Hepatocyte (in vitro differentiated cells): ENCODE measurements around the gene NAV2. TPM values are rescaled to one million over a fixed set of nuclear protein-coding genes. Genes with fewer than 3 reads are reported as not detected.
A peak's percentile ranks its signal among the peaks of the same experiment; 100 is the strongest.

Experiments used
- DNase-seq: peaks from one replicate; pipeline ENCODE4 v3.0.0-alpha.2; 2016; ENCODE audit warnings: low spot score
- H2AFZ ChIP-seq: fragments of 200-600 bp; sonication (generic); 2 replicates; pipeline ENCODE4 v1.6.0; 2016; ENCODE audit warnings: antibody characterized with exemption, mild to moderate bottlenecking
- H3K27ac ChIP-seq: fragments of 200-600 bp; sonication (generic); 2 replicates; pipeline ENCODE4 v1.5.1; 2016; ENCODE audit warnings: mild to moderate bottlenecking
- H3K27me3 ChIP-seq: fragments of 200-600 bp; sonication (generic); 2 replicates; pipeline ENCODE4 v1.6.1; 2016
- H3K36me3 ChIP-seq: fragments of 200-600 bp; sonication (generic); replicated peaks from 2 replicates; pipeline ENCODE4 v1.5.1; 2016; ENCODE audit warnings: low read depth; ENCODE audit not compliant: insufficient read depth
- H3K4me1 ChIP-seq: fragments of 200-600 bp; sonication (generic); 2 replicates; pipeline ENCODE4 v1.5.1; 2016; ENCODE audit warnings: mild to moderate bottlenecking, moderate library complexity; ENCODE audit not compliant: insufficient read depth
- H3K4me2 ChIP-seq: fragments of 200-600 bp; sonication (generic); 2 replicates; pipeline ENCODE4 v1.6.0; 2016
- H3K4me3 ChIP-seq: fragments of 200-600 bp; sonication (generic); 2 replicates; pipeline ENCODE4 v1.5.1; 2016; ENCODE audit warnings: mild to moderate bottlenecking
- H3K79me2 ChIP-seq: fragments of 200-600 bp; sonication (generic); 2 replicates; pipeline ENCODE4 v1.6.0; 2017; ENCODE audit warnings: mild to moderate bottlenecking
- H3K9me2 ChIP-seq: fragments of 200-600 bp; sonication (generic); replicated peaks from 2 replicates; pipeline ENCODE4 v1.6.0; 2017; ENCODE audit warnings: mild to moderate bottlenecking; ENCODE audit not compliant: insufficient read depth
- H3K9me3 ChIP-seq: fragments of 200-600 bp; sonication (generic); 2 replicates; pipeline ENCODE4 v1.5.1; 2016; ENCODE audit warnings: low read depth, mild to moderate bottlenecking
- H4K20me1 ChIP-seq: fragments of 200-600 bp; sonication (generic); 2 replicates; pipeline ENCODE4 v1.6.0; 2016; ENCODE audit warnings: mild to moderate bottlenecking; ENCODE audit not compliant: insufficient read depth, poor library complexity, severe bottlenecking
- EZH2 ChIP-seq: fragments of 200-600 bp; sonication (generic); IDR thresholded peaks from 2 replicates; pipeline ENCODE4 v1.6.1; 2016; ENCODE audit warnings: antibody characterized with exemption, mild to moderate bottlenecking, borderline replicate concordance
- EZH2phosphoT487 ChIP-seq: fragments of 200-600 bp; sonication (generic); IDR thresholded peaks from one replicate; pipeline ENCODE4 v1.6.1; 2018; ENCODE audit warnings: antibody characterized with exemption, mild to moderate bottlenecking, low read depth, moderate library complexity; ENCODE audit not compliant: unreplicated experiment, severe bottlenecking
- WGBS: methylation state at CpG from one replicate; pipeline ENCODE4 v1.1.6; 2016; ENCODE audit warnings: low lambda C conversion rate; ENCODE audit errors: missing lambda C conversion rate; 5-methylcytosine and 5-hydroxymethylcytosine counted together
- polyA plus RNA-seq: library from polyadenylated mRNA; unstranded; fragments of >200 nt; fragmentation: Nextera tagmentation; extraction: Ambion mirVana; gene quantifications from 2 replicates; pipeline ENCODE4 v1.2.1, GENCODE V29; 2016
- total RNA-seq: library from RNA; depleted of rRNA; stranded (reverse); fragments of >200 nt; gene quantifications from 2 replicates; pipeline ENCODE4 v1.2.3, GENCODE V29; 2014
- TF ChIP-seq, protein P1 (sequence below): fragments of 200-600 bp; sonication (generic); IDR thresholded peaks from 2 replicates; pipeline ENCODE4 v1.5.1; 2016; ENCODE audit warnings: antibody characterized with exemption, mild to moderate bottlenecking; ENCODE audit not compliant: poor library complexity

The NAV2 gene
- total and polyA plus RNA-seq, 2 experiments from 2014 or later, result 23.7 to 30.8 TPM

DNA sequence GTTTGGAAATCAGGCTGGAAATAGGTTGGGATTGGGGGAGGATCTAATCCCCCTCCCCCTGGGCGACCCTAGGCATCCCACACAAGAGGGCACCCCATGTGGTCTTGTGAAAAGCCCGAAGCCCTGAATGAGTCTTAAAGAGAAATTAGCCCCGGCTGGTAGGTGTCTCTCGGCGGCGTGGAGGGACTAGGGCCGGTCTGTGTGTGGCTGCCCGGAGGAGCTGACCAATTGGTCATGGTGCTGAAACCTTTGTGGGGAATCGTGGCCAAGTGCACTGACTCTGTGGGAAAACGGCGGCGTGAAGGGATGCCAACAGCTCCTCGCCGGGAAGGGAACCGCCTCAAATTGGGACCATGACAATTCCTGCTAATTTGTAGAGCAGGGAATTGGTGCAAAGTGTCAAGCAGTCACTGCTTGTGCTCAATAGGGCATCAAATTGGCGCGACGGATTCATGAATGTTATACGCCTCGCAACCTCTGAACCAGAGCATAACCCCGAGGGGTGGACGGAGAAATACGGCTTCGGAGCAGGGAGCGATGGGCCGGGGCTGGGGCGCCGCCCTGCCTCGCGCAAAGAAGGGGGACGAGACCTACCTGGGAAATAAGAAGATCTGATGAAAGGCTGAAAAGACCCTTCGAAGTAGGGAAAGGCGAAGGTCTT is 446.1 kb downstream of the NAV2 start:
- peaks cover 99% of the 10 kb centered on the region for H3K27me3 ChIP-seq

DNA sequence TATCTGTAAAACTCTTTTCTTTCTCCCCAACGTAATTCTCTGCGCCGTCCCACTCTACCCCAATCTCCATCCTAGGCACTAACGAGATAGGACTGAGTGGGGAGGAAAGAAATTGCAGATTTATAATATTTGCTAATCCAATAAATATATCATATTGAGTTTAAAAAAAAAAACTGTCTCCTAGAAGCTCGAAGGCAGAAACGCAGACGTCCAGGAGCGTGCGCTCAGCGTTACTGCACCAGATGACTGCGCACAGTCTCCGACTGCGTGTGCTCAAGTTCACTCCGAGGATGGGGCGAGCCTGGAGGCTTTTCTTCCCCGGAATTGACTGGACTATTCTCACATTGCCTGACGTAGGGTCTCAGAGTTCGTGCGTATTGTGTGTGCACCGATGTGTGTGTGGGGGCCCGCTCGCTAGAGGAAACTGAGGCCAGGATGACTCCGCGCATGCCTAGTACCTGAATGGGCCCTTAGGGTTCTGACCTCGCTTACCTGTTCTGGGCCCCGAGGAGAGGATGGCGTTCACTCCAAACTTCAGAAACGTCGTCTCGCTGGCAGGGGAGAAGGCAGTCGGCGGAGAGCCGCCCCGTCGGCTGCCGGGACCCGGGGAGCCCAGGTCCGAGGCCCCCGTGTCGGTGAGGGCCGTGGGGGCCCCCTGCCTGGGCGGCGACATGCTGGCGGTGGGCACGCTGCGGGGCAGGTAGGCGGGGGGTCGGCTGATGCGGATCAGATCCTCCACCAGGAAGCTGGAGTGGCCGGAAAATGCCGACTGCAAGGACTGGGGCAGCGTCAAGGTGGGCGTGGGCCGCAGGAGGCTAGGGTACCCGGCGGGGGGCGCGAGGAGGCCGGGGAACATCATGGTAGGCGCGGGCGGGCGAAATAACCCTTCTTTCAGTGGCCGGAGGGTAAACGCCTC is 447.1 kb downstream of the NAV2 start:
- Histone ChIP-seq H3K79me2 (no peaks in the 10 kb centered on the region), H3K4me1 (peaks cover 10% of the 10 kb centered on the region), H2AFZ (no peak overlapping the region), H3K27me3 (peaks cover 99% of the 10 kb centered on the region), H3K9me3 (no peaks in the 10 kb centered on the region), H3K36me3 (no peaks in the 10 kb centered on the region), H3K4me2 (no peak overlapping the region), H3K27ac (no peak overlapping the region), H3K4me3 (no peak overlapping the region), H4K20me1 (no peaks in the 10 kb centered on the region), H3K9me2 (no peaks in the 10 kb centered on the region)
- DNase-seq, result no peak
- TF ChIP-seq EZH2, result no peak
- TF ChIP-seq, protein P1, sequence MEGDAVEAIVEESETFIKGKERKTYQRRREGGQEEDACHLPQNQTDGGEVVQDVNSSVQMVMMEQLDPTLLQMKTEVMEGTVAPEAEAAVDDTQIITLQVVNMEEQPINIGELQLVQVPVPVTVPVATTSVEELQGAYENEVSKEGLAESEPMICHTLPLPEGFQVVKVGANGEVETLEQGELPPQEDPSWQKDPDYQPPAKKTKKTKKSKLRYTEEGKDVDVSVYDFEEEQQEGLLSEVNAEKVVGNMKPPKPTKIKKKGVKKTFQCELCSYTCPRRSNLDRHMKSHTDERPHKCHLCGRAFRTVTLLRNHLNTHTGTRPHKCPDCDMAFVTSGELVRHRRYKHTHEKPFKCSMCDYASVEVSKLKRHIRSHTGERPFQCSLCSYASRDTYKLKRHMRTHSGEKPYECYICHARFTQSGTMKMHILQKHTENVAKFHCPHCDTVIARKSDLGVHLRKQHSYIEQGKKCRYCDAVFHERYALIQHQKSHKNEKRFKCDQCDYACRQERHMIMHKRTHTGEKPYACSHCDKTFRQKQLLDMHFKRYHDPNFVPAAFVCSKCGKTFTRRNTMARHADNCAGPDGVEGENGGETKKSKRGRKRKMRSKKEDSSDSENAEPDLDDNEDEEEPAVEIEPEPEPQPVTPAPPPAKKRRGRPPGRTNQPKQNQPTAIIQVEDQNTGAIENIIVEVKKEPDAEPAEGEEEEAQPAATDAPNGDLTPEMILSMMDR, result no peak
- no peak for TF ChIP-seq EZH2phosphoT487
- WGBS, result 7% methylated on average over 47 of the region's 65 CpGs

More for the DNA sequence above, 446.1 kb downstream of the NAV2 start:
- Histone ChIP-seq H4K20me1 (no peaks in the 10 kb centered on the region), H3K9me2 (no peaks in the 10 kb centered on the region), H2AFZ (no peak overlapping the region), H3K4me2 (no peak overlapping the region), H3K79me2 (no peaks in the 10 kb centered on the region), H3K4me1 (peaks cover 10% of the 10 kb centered on the region), H3K36me3 (no peaks in the 10 kb centered on the region), H3K9me3 (no peaks in the 10 kb centered on the region), H3K27ac (no peak overlapping the region), H3K4me3 (no peak overlapping the region)
- TF ChIP-seq EZH2 (peak; percentile 21), EZH2phosphoT487 (no peak)
- 6% methylated on average over 33 of the region's 33 CpGs for WGBS
- peak; percentile 82 for DNase-seq

DNA sequence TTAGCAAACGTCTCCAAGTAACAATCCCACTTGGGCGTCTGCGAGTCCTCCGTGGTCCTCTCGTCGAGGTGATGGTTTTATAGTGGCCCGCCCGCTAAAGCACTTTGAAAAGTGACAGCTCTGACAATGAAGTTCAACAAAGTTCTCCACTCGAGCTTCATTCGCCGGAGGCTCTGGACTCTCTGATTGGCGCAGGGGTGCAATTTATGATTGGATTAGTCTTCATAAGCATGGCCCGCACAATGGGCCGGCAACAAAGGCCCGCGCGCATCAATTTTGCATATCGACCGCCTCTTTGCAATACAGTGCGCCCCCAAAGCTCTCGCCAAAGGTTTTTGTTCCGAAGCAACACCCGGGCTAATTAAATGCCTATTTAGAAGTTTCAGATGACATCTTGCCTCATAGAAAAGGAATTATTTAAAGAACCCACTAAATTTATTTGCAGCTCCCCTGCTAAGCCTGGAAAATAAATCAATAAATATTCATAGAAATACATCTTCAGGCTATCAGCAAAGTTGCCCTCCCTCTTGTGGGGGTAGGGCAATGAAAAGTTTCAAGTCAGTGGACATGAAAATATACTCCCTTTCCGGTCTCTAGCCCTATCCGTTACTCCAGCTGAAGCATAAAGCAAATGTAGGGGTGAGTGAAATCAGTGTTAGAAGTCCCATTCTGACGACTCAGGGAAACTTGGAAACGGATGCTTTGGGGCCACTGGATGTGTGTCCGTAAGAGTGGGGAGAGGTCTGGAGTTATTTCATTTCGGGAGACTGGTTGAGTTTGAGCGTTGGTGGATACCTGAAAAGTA is 448.0 kb downstream of the NAV2 start, which contains the start of gene DBX1:
DBX1 (minus strand) TSS at position 51 of the 805 bp plus-strand sequence. CDS start 151 bp downstream, outside the sequence.
- Histone ChIP-seq H3K4me1 (peaks cover 10% of the 10 kb centered on the region), H3K79me2 (no peaks in the 10 kb centered on the region), H4K20me1 (no peaks in the 10 kb centered on the region), H2AFZ (no peak within 1 kb of the TSS), H3K36me3 (no peaks in the 10 kb centered on the region), H3K4me3 (no peak within 1 kb of the TSS), H3K27me3 (peaks cover 99% of the 10 kb centered on the region), H3K9me2 (no peaks in the 10 kb centered on the region), H3K27ac (no peak within 1 kb of the TSS), H3K4me2 (peak within 1 kb of the TSS; percentile 33), H3K9me3 (no peaks in the 10 kb centered on the region)
- DNase-seq, result no peak
- TF ChIP-seq, protein P1, result no peak
- TF ChIP-seq EZH2, result peak; percentile 93
- peak; percentile 56 for TF ChIP-seq EZH2phosphoT487
- 4% methylated on average over 29 of the region's 30 CpGs for WGBS
